WI38 (cell line): Measurements from ENCODE around the gene ERF.

Source experiments
- H3K4me3 ChIP-seq: 2 replicates; pipeline ENCODE4 v1.5.1; 2011; ENCODE audit warnings: low read depth, mild to moderate bottlenecking, control low read depth, low read length
- TF ChIP-seq, protein P1 (sequence below): IDR thresholded peaks from 2 replicates; pipeline ENCODE4 v1.5.1; 2012; ENCODE audit warnings: low read depth, mild to moderate bottlenecking, control low read depth, low read length

The ERF gene

GRCh38 chr19:42251572-42252358 is 3.2 kb downstream of the ERF start:
- peak overlapping the region; percentile 30 for H3K4me3 ChIP-seq

DNA sequence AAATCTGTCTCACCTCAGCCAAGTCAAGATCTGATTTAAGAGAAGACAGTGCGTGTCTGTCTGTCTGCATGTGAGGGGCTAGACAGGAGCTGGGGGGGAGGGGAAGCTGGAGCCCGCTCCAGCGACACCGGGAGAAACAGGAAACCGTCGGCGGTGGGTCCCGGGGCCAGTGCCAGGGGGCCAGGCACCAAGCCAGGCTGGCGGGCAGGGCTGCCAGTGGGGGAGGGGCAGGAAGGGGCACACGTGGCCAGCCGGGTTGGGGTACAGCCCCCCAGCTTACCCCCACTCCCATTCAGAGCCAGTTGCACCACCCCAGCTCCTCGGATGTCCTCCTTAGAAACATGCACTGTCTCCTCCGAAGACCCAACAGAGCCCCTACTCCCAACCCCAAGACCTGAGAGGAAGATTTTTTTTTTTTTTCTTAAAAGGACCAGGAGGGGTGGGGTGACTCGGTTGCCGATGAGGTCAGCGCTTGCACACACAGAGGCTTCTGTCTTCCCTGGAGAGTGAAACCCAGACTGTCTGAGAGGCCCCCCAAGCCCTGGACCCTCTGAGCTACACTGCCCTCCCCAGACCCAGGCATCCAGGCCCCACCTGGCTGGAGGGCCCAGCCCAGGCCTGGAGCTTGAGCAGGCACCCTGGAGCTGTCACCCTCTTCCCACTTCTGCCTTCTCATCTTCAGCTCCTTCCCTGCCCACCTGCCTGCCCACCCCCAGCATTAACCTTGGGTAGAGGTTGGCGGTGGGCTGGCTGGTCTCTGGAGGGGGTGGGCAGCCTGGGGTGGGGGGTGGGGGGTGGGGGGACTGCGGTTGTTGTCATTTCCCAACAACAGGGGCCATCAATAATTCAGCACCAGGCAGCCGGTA is 4.0 kb downstream of the ERF start:
- no peak overlapping the region for H3K4me3 ChIP-seq
- TF ChIP-seq, protein P1, sequence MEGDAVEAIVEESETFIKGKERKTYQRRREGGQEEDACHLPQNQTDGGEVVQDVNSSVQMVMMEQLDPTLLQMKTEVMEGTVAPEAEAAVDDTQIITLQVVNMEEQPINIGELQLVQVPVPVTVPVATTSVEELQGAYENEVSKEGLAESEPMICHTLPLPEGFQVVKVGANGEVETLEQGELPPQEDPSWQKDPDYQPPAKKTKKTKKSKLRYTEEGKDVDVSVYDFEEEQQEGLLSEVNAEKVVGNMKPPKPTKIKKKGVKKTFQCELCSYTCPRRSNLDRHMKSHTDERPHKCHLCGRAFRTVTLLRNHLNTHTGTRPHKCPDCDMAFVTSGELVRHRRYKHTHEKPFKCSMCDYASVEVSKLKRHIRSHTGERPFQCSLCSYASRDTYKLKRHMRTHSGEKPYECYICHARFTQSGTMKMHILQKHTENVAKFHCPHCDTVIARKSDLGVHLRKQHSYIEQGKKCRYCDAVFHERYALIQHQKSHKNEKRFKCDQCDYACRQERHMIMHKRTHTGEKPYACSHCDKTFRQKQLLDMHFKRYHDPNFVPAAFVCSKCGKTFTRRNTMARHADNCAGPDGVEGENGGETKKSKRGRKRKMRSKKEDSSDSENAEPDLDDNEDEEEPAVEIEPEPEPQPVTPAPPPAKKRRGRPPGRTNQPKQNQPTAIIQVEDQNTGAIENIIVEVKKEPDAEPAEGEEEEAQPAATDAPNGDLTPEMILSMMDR = no peak

More at GRCh38 chr19:42251572-42252358, 3.2 kb downstream of the ERF start:
- TF ChIP-seq, protein P1 = no peak

- TF ChIP-seq, protein P1 = no peak
- no peak overlapping the region for H3K4me3 ChIP-seq
Observed at GRCh38 chr19:42250183-42250665, 4.7 kb downstream of the ERF start.

DNA sequence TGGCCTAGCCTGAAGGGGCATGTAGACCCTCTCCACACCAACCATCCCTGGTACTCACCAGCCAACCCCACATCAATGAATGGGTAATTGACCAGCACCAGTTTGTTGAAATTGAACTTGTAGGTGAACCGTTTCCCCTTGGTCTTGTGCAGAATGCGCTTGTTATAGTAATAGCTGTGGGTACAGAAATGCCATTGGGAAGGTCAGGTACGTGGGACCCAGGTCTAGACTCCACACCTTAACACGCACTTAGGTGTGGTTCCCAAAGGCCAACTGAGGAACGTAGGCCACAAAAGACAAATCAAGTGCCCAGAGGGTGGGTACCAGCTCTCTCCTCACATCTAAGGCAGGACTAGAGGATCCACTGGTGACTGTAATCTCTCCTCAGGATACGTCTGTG is 5.2 kb downstream of the ERF start:
- no peak overlapping the region for H3K4me3 ChIP-seq
- TF ChIP-seq, protein P1 = no peak

GRCh38 chr19:42249149-42249750 is 5.7 kb downstream of the ERF start:
- TF ChIP-seq, protein P1 = no peak
- H3K4me3 ChIP-seq = no peak overlapping the region

DNA sequence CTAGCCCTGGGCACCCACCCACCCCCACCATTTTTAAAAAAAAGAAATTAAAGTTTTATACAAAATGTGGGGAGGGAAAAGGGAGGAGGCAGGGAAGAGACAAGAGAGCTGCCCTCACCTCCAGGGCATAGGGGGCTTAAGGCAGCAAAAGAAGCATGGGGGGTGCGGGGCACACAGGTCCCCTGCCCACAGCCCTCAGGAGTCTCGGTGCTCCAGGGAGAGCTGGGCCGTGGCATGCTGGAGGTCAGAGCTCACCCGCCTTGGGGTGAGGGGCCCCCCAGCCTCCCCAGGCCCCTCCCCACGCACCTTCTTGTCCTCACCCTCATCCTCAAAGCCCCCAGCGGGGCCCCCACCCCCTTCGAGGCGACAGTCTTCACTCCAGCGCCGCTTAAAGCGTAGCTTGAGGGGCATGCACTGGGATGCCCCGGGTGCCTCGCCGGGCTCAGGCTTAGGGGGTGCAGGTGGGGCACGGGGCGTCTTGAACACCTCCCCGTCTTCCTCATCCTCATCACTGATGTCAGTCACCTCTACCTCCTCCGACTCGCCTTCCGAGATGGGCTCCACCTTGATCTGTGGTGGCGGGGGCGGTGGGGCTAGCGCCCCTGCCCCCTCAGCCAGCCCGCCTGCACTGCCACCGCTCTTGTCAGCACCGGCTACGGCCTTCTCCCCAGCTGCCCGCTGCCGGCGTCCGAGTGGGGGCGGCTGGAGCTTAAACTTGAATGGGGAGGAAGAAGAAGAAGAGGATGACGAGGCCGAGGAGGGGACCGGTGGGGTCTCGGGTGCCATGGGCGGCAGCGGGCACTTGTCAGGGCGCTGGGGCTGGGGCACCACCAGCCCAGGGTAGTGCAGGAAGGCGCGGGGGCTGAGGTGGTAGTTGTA is 6.4 kb downstream of the ERF start:
- TF ChIP-seq, protein P1 = no peak
- no peak overlapping the region for H3K4me3 ChIP-seq
